H1 (cell line): ENCODE results near the gene TNXB. TPM values are rescaled to one million over a fixed set of nuclear protein-coding genes. Genes with fewer than 3 reads are reported as not detected.
"Not testable (repeated sequence)": the region's sequence is repeated elsewhere in the genome, so short reads cannot be mapped to it uniquely, and the experiment has no call there.

ENCODE experiments used
- CTCF ChIA-PET: fragments of 300-600 bp; sonication (Branson Sonifier 250); formaldehyde crosslinking; loops from one replicate; lab custom pipeline; 2021; ENCODE audit not compliant: partially characterized antibody; lab: Charles Lee
- POLR2A ChIA-PET: fragments of 300-600 bp; sonication (Branson Sonifier 250); formaldehyde crosslinking; loops from one replicate; lab custom pipeline; 2021; ENCODE audit warnings: inconsistent platforms; ENCODE audit not compliant: partially characterized antibody; lab: Charles Lee
- DNase-seq, 2 experiments: peaks; one replicate each; pipeline versions ENCODE4 v3.0.0 to v3.0.0-alpha.2; 2010 to 2022; ENCODE audit warnings: low spot score in 2 of 2, low read depth in 1 of 2, mixed read lengths in 1 of 2
- FAIRE-seq: peaks from 2 replicates; lab custom pipeline; 2011; peaks lifted over from hg19 to GRCh38; lab: Jason Lieb, UNC
- H2AFZ ChIP-seq: 2 replicates; pipeline ENCODE4 v1.8.1; 2012; ENCODE audit warnings: low read length, inconsistent platforms
- H2AK5ac ChIP-seq: 2 replicates; pipeline ENCODE4 v1.6.1; 2013; ENCODE audit warnings: low read depth, low read length
- H2BK120ac ChIP-seq: replicated peaks from 2 replicates; pipeline ENCODE3; 2013; ENCODE audit warnings: low read depth, low read length, inconsistent platforms
- H2BK12ac ChIP-seq: 2 replicates; pipeline ENCODE4 v1.6.1; 2013; ENCODE audit warnings: low read depth, low read length
- H2BK15ac ChIP-seq: 2 replicates; pipeline ENCODE4 v1.6.1; 2013; ENCODE audit warnings: low read length
- H2BK20ac ChIP-seq: 2 replicates; pipeline ENCODE4 v1.6.1; 2013; ENCODE audit warnings: low read length
- H2BK5ac ChIP-seq: 2 replicates; pipeline ENCODE4 v1.6.1; 2013; ENCODE audit warnings: low read depth, low read length
- H3K14ac ChIP-seq: 2 replicates; pipeline ENCODE4 v1.6.1; 2013; ENCODE audit warnings: inconsistent platforms; ENCODE audit not compliant: insufficient read length
- H3K18ac ChIP-seq: 2 replicates; pipeline ENCODE4 v1.6.1; 2013; ENCODE audit warnings: low read length; ENCODE audit errors: extremely low read depth
- H3K23ac ChIP-seq: 2 replicates; pipeline ENCODE4 v1.6.1; 2013; ENCODE audit warnings: inconsistent platforms; ENCODE audit not compliant: insufficient read length
- H3K23me2 ChIP-seq: 2 replicates; pipeline ENCODE4 v1.6.1; 2013; ENCODE audit warnings: low read depth, low read length
- H3K27ac ChIP-seq: 2 replicates; pipeline ENCODE4 v1.6.1; 2011; ENCODE audit warnings: low read depth, low read length, inconsistent platforms
- H3K27me3 ChIP-seq, 4 experiments: replicated peaks in 1 of 4; 1 replicate in 1 of 4; 2 replicates in 3 of 4; pipeline versions ENCODE4 v1.6.1 to v1.8.1; 2011 to 2013; ENCODE audit warnings: low read length in 3 of 4, mild to moderate bottlenecking in 3 of 4, inconsistent platforms in 2 of 4, mixed read lengths in 2 of 4, moderate library complexity in 1 of 4; ENCODE audit not compliant: control insufficient read depth in 3 of 4, insufficient read depth in 3 of 4; ENCODE audit errors: extremely low read depth in 1 of 4
- H3K36me3 ChIP-seq, 4 experiments: 2 replicates each; pipeline versions ENCODE4 v1.6.1 to v1.8.1; 2011 to 2013; ENCODE audit warnings: mild to moderate bottlenecking in 4 of 4, low read length in 3 of 4, moderate library complexity in 2 of 4, control low read depth in 1 of 4, inconsistent platforms in 1 of 4; ENCODE audit not compliant: insufficient read depth in 4 of 4, control insufficient read depth in 2 of 4
- H3K4ac ChIP-seq: replicated peaks from 2 replicates; pipeline ENCODE3; 2013; ENCODE audit warnings: low read length, low read depth, mixed read lengths, inconsistent platforms; ENCODE audit not compliant: insufficient read length
- H3K4me1 ChIP-seq, 4 experiments: replicated peaks in 1 of 4; 1 replicate in 1 of 4; 2 replicates in 3 of 4; pipeline versions ENCODE4 v1.6.1 to v1.8.1; 2011 to 2013; ENCODE audit warnings: low read length in 3 of 4, inconsistent platforms in 2 of 4, mixed read lengths in 1 of 4; ENCODE audit not compliant: insufficient read depth in 4 of 4, control insufficient read depth in 3 of 4
- H3K4me2 ChIP-seq, 2 experiments: 2 replicates each; pipeline versions ENCODE4 v1.6.1 to v1.8.1; 2011 to 2013; ENCODE audit warnings: low read depth in 2 of 2, low read length in 2 of 2, control low read depth in 1 of 2, inconsistent platforms in 1 of 2, mild to moderate bottlenecking in 1 of 2; ENCODE audit not compliant: insufficient read depth in 1 of 2
- H3K4me3 ChIP-seq, 4 experiments: fragments of 200-600, 300-600 bp in 1 of 4; sonication (generic), shearing (Covaris generic), sonication (Bioruptor Twin) in 1 of 4; 2 replicates each; pipeline versions ENCODE4 v1.5.1 to v1.8.1; 2011 to 2016; ENCODE audit warnings: low read length in 4 of 4, low read depth in 3 of 4, control low read depth in 2 of 4, inconsistent platforms in 2 of 4, mild to moderate bottlenecking in 2 of 4, mixed read lengths in 1 of 4, moderate library complexity in 1 of 4; ENCODE audit not compliant: insufficient read depth in 2 of 4; ENCODE audit errors: extremely low read depth in 1 of 4
- H3K56ac ChIP-seq: replicated peaks from 2 replicates; pipeline ENCODE3; 2013; ENCODE audit warnings: low read depth, mild to moderate bottlenecking, mixed read lengths, low read length, inconsistent platforms; ENCODE audit not compliant: insufficient read length
- H3K79me1 ChIP-seq: 2 replicates; pipeline ENCODE4 v1.6.1; 2013; ENCODE audit warnings: low read depth, low read length, control low read depth
- H3K79me2 ChIP-seq, 2 experiments: 2 replicates each; pipeline versions ENCODE4 v1.6.1 to v1.8.1; 2012 to 2013; ENCODE audit warnings: low read length in 2 of 2, mild to moderate bottlenecking in 2 of 2, inconsistent platforms in 1 of 2; ENCODE audit not compliant: insufficient read depth in 2 of 2, control insufficient read depth in 1 of 2
- H3K9ac ChIP-seq, 4 experiments: replicated peaks in 1 of 4; 1 replicate in 1 of 4; 2 replicates in 3 of 4; pipeline versions ENCODE4 v1.6.1 to v1.8.1; 2011 to 2013; ENCODE audit warnings: low read depth in 3 of 4, low read length in 3 of 4, control low read depth in 2 of 4, mild to moderate bottlenecking in 2 of 4, moderate library complexity in 2 of 4, inconsistent platforms in 1 of 4; ENCODE audit errors: extremely low read depth in 1 of 4
- H3K9me3 ChIP-seq, 2 experiments: 2 replicates each; pipeline versions ENCODE4 v1.6.1 to v1.8.1; 2012 to 2013; ENCODE audit warnings: mild to moderate bottlenecking in 2 of 2, moderate library complexity in 2 of 2, control low read depth in 1 of 2, inconsistent platforms in 1 of 2, low read depth in 1 of 2, low read length in 1 of 2, mixed read lengths in 1 of 2; ENCODE audit not compliant: insufficient read depth in 2 of 2
- H4K20me1 ChIP-seq, 2 experiments: replicated peaks in 1 of 2; 2 replicates each; pipeline versions ENCODE3 to v1.8.1; 2011 to 2013; ENCODE audit warnings: inconsistent platforms in 2 of 2, low read length in 2 of 2, mild to moderate bottlenecking in 1 of 2; ENCODE audit not compliant: insufficient read depth in 2 of 2, control insufficient read depth in 1 of 2
- H4K5ac ChIP-seq: 2 replicates; pipeline ENCODE4 v1.6.1; 2013; ENCODE audit warnings: low read length, low read depth, mixed read lengths, inconsistent platforms; ENCODE audit not compliant: insufficient read length
- H4K8ac ChIP-seq: 2 replicates; pipeline ENCODE4 v1.8.0; 2013; ENCODE audit warnings: mild to moderate bottlenecking, moderate library complexity, low read length, inconsistent platforms; ENCODE audit not compliant: insufficient read depth; ENCODE audit errors: extremely low read depth
- H4K91ac ChIP-seq: replicated peaks from 2 replicates; pipeline ENCODE3; 2013; ENCODE audit warnings: low read length, mixed read lengths, inconsistent platforms; ENCODE audit not compliant: insufficient read length
- EZH2 ChIP-seq: fragments of 200-600 bp; sonication (generic); IDR thresholded peaks from 2 replicates; pipeline ENCODE4 v1.7.1; 2012; ENCODE audit warnings: low read depth, mild to moderate bottlenecking, moderate library complexity, low read length, inconsistent platforms; ENCODE audit not compliant: severe bottlenecking
- WGBS, 2 experiments: shearing (Covaris generic) in 1 of 2; methylation state at CpG; one replicate each; pipeline versions ENCODE4 v1.1.6 to v1.1.7; 2013 to 2015; ENCODE audit warnings: low lambda C conversion rate in 2 of 2, mixed read lengths in 2 of 2, inconsistent platforms in 1 of 2, low coverage in 1 of 2, missing lambda C conversion rate in 1 of 2; ENCODE audit not compliant: insufficient replicate concordance in 2 of 2, insufficient coverage in 1 of 2, insufficient read length in 1 of 2; ENCODE audit errors: extremely low coverage in 1 of 2, missing lambda C conversion rate in 1 of 2; 5-methylcytosine and 5-hydroxymethylcytosine counted together
- polyA plus RNA-seq, 7 experiments: library from polyadenylated mRNA; depleted of rRNA in 3 of 7; stranded (reverse) in 5 of 7; unstranded in 2 of 7; fragments of >200 nt in 5 of 7; fragments of 200-250 nt in 2 of 7; gene quantifications; 1 replicate in 5 of 7; 2 replicates in 1 of 7; 4 replicates in 1 of 7; pipeline versions ENCODE4 v1.2.1 to v1.2.3, GENCODE V29; 2011 to 2013; ENCODE audit warnings: missing spikeins in 2 of 7, mixed read lengths in 2 of 7
- total RNA-seq: library from RNA; stranded (reverse); fragmentation: NEBNext Ultra II Directional; extraction: Animal tissue kit (Norgen Biotek cat#: 25700); gene quantifications from 2 replicates; pipeline ENCODE4 v1.2.1, GENCODE V29; 2021

Gene TNXB
- total and polyA plus RNA-seq, 2 of the 8 experiments (the other 6 are each of a cell fraction or from before 2014, with no cell fraction given), result 3.1 to 4.8 TPM

DNA sequence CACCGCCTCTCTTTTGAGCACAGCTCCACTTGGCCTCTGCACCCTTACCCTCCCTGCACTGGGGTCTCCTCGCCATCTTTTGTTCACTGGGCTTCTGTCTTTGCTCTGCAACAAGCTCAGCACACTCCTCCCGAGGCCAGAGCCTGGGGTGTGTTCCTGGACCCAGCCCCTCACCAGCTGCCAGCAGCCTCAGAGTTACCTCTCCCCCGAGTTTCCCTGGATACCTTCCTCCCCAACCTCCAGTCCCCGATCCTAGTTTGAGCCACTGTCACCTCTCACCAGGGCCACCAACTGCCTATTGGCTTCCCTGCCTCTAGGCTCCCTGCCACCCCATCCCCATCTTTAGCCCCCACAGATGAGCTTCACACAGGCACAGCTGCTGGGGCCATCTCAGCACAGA, 58.6 kb downstream of the TNXB start (continued):
- TF ChIP-seq EZH2, result no peak

DNA sequence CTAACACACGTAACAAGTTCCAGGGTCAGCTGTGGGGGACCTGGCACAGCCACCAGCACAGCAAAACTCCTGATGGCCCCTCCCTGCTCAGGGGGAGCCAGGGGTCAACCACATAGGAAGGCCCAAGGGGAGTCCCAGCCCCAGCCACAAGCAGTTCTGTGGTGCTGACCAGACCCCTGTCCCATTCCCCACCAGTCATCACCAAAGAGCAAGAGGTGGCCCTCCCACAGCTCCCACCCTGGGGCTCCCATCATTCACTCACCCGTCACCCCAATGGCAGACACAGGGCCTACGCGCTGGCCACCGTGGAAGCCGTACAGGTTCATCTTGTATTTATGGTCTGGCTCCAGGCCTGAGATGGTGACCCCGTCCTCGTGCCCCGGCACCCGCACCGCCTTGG, 59.4 kb downstream of the TNXB start:
- not testable (repeated sequence) for H3K18ac ChIP-seq, DNase-seq, H2BK5ac ChIP-seq, H2BK12ac ChIP-seq, H3K27ac ChIP-seq, H3K4me2 ChIP-seq, H4K5ac ChIP-seq, FAIRE-seq, H3K79me1 ChIP-seq, H4K91ac ChIP-seq, H3K4me1 ChIP-seq, H3K4me3 ChIP-seq, H4K20me1 ChIP-seq, H2AK5ac ChIP-seq, H3K9ac ChIP-seq, H3K9me3 ChIP-seq, H3K79me2 ChIP-seq, H3K36me3 ChIP-seq, H3K27me3 ChIP-seq, H3K14ac ChIP-seq, H2BK15ac ChIP-seq, H2BK20ac ChIP-seq, H3K23ac ChIP-seq, H3K23me2 ChIP-seq, H3K4ac ChIP-seq, H2BK120ac ChIP-seq, H2AFZ ChIP-seq, H4K8ac ChIP-seq, H3K56ac ChIP-seq
- ChIA-PET CTCF (interaction anchor here (0.6 to 4.9 kb wide), 5 partner anchors 8 to 264 kb away, joined by 3 to 38 read pairs (median 11); no protein-coding TSS in a partner anchor), POLR2A (interaction anchor here (0.7 to 0.9 kb wide), 2 partner anchors 105 to 121 kb away, joined by 3 read pairs; no protein-coding TSS in a partner anchor)
- WGBS, 2 experiments, result 97% methylated on average over 6 of the region's 11 CpGs; no CpG with 5 or more reads in 1 of the 2 experiments
